ENCODE data around the gene PDIA3. TPM values are rescaled to one million over a fixed set of nuclear protein-coding genes. Genes with fewer than 3 reads are reported as not detected.
A peak's percentile ranks its signal among the peaks of the same experiment; 100 is the strongest.
"Not testable (repeated sequence)": the region's sequence is repeated elsewhere in the genome, so short reads cannot be mapped to it uniquely, and the experiment has no call there.

PDIA3 gene
- total RNA-seq, 1 experiment from 2014 or later = 498 TPM

DNA sequence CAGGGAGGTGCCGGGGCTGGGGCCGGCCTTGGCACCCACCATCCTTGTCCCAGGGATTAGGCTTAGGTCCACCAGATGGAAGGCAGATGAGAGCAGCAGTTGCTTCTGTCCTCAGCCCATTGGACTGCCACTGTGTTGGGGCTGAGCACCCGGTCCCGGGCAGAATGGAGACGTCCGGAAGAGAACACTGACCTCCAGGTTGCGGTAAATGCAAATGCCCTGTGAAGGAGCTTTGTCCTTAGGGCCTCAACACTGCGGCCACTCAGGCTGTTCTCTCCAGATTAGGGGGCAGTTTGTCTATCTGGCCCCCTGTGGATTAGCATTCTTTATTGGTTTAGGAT is 53.7 kb downstream of the PDIA3 start, which contains the start of gene SERINC4:
Gene SERINC4 (minus strand): TSS at position 276 of the 341 bp plus-strand sequence. CDS start 234 bp downstream, at position 42.
- in situ Hi-C loops (cut with HindIII; ENCODE audit: low pct_unique_long_range_greater_than_20kb, low sequenced_read_pairs) = no loop called here
- DNase-seq (ENCODE audit: low read depth, low spot score) = no peak

DNA sequence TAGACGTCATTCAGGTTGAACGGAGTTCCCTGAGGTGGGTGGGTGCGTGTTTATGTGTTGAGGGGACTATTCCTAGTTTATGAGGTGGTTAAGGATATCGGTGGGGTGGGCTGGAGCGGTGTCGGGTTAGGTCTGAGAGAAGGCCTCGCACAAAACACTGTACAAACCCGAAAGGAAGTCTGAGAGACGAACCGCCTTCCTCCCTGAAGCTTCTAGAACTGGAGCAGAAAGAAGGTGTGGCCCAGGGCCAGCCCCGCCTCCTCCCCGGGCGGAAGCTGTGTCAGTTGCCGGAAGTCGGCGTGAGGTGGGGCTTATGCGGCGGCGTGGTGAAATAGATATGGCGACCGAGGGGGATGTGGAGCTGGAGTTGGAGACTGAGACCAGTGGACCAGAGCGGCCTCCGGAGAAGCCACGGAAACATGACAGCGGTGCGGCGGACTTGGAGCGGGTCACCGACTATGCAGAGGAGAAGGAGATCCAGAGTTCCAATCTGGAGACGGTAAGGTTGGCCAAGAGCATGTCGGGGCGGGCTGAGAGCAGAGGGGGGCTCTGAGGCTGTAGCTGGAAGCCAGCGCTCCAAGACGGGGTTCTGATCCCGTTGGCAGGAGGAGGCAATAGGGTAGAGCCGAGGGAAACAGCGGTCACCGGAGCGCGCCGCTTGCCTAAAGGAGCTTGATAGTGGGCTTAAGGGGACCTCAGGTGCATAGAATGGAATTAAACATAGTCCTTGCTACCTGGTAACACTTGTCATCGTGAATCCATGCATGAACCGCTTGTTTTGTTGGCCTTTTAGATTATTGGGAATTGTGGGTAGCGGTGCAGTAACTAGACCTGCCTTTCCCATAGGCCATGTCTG is 54.3 kb downstream of the PDIA3 start, which contains the start of gene HYPK:
Gene HYPK (plus strand): TSS at position 314 of the 856 bp plus-strand sequence. CDS start 24 bp downstream, at position 338.
- in situ Hi-C loops (cut with HindIII; ENCODE audit: low pct_unique_long_range_greater_than_20kb, low sequenced_read_pairs) = no loop called here
- peak; percentile 85 for DNase-seq (ENCODE audit: low read depth, low spot score)

DNA sequence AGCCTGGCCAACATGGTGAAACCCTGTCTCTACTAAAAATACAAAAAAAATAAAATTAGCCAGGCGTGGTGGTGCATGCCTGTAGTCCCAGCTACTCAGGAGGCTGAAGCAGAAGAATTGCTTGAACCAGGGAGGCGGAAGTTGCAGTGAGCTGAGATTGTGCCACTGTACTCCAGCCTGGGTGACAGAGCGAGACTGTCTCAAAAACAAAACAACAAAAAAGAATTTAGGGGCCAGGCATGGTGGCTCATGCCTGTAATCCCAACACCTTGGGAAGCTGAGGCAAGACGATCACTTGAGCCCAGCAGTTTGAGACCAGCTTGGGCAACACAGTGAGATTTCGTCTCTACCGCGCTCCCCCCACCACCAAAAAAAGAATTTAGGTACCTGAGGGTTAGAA is 56.4 kb downstream of the PDIA3 start:
- in situ Hi-C loops (cut with HindIII; ENCODE audit: low pct_unique_long_range_greater_than_20kb, low sequenced_read_pairs); DNase-seq (ENCODE audit: low read depth, low spot score): not testable (repeated sequence)

DNA sequence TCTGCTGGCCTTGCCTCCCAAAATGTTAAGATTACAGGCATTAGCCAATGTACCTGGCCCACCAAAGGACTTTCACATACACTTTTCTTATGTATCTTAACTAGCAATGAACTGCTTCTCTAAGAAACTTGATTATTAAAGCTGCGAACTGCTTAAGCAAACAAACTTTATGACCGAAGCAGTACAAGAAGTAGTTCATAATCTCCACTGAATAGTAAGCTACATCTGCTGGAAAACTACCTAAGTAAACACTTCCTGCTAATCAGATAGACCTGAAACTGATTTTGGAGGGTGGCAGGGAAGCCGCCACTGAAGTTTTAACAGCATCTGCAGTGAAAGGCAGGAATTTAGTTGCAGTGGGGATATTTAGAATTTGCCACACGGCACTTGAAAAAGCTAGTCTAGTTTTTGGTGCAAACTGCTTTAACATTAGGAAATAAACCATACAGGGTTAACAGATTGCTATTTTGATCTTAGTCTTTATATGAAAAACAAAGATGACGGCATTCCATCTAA is 62.3 kb downstream of the PDIA3 start:
- no peak for DNase-seq (ENCODE audit: low read depth, low spot score)
- in situ Hi-C loops (cut with HindIII; ENCODE audit: low pct_unique_long_range_greater_than_20kb, low sequenced_read_pairs) = no loop called here

DNA sequence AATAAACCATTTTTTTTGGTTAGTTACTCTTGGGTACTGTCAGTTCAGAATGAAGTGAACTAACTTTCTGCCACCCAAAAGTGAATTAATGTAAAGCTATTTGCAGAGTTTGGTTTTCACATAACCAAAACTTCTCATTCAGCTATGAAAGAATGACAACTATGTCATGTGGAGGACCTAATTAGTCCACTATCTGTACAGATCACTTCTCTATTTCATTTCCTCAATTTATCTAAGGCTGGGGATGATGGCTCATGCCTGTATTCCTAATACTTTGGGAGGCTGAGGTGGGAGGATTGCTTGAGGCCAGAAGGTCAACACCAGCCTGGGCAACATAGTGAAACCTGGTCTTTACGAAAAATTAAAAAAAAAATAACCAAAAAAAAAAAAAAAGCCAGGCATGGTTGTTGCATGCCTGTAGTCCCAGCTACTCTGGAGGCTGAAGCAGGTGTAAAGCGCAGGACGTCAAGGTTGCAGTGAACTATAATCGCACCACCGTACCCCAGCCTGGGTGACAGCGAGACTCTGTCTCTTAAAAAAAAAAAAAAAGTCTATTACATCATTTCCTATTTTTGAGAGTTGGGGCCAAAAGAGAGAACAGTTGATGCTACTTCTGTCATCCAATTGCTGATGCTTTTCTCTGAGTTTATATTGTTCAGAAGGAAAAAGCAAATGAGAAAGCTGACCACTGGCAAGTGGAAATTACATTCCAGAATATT is 62.9 kb downstream of the PDIA3 start:
- no peak for DNase-seq (ENCODE audit: low read depth, low spot score)
- in situ Hi-C loops (cut with HindIII; ENCODE audit: low pct_unique_long_range_greater_than_20kb, low sequenced_read_pairs) = no loop called here

DNA sequence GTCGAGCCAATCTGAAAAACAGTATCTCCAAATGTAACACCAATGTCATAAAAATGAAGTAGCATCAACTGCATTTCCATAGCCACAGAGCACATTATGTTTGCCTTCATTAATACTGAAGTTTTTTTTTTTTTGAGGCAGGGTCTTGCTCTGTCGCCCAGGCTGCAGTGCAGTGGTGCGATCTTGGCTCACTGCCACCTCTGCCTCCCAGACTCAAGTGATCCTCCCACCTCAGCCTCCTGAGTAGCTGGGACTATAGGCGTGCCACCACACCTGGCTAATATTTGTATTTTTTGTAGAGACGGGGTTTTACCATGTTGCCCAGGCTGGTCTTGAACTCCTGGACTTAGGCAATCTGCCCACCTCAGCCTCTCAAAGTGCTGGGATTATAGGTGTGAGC is 68.8 kb downstream of the PDIA3 start:
- DNase-seq (ENCODE audit: low read depth, low spot score); in situ Hi-C loops (cut with HindIII; ENCODE audit: low pct_unique_long_range_greater_than_20kb, low sequenced_read_pairs): not testable (repeated sequence)

DNA sequence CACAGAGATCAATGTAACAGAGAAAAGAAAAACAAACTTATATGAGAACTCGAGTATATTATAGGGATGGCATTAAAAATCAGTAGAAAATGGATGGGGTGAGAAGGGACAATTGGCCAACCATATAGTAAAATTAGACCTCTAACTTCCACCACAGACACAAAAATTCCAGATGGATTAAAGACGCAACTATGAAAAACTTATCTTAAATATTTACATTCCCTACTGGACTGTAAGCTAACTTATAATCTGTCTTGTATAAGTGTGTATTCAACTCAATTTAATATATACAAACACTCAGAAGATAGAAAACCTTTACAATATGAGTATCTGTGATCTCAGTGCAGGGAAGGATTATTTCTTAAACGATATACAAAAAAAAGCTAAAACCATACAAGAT is 75.3 kb downstream of the PDIA3 start:
- in situ Hi-C loops (cut with HindIII; ENCODE audit: low pct_unique_long_range_greater_than_20kb, low sequenced_read_pairs) = no loop called here
- no peak for DNase-seq (ENCODE audit: low read depth, low spot score)

Small RNAs within 50 kb of the gene (small RNA-seq; reads per million reads assigned to genes)
- 0 reads per million in 2 experiments for gene MIR1282
- gene RNU6-353P = 0 reads per million in 2 experiments
- gene RNU6-354P = 0 reads per million in 2 experiments

Other genes starting within 250 kb of the PDIA3 start
- gene MAP1A, start 228.8 kb upstream of the PDIA3 start, total RNA-seq (2014; rRNA removed; shearing (Covaris generic)) = 0.87 and 0.90 TPM in 2 replicates
- 13.7 and 14.8 TPM in 2 replicates for gene PPIP5K1, start 156.2 kb upstream of the PDIA3 start, total RNA-seq (2014; rRNA removed; shearing (Covaris generic))
- gene CKMT1B, start 152.4 kb upstream of the PDIA3 start, total RNA-seq (2014; rRNA removed; shearing (Covaris generic)) = 55.2 and 55.6 TPM in 2 replicates
- gene STRC, start 127.6 kb upstream of the PDIA3 start, total RNA-seq (2014; rRNA removed; shearing (Covaris generic)) = 0.08 and 0.27 TPM in 2 replicates
- 0.50 and 0.53 TPM in 2 replicates for gene CATSPER2, start 97.6 kb upstream of the PDIA3 start, total RNA-seq (2014; rRNA removed; shearing (Covaris generic))
- gene CKMT1A, start 52.6 kb upstream of the PDIA3 start, total RNA-seq (2014; rRNA removed; shearing (Covaris generic)) = 18.5 and 25.8 TPM in 2 replicates
- gene ELL3, start 30.5 kb downstream of the PDIA3 start, total RNA-seq (2014; rRNA removed; shearing (Covaris generic)) = 0.61 and 0.69 TPM in 2 replicates
- 630 and 662 TPM in 2 replicates for gene SERF2, start 45.9 kb downstream of the PDIA3 start, total RNA-seq (2014; rRNA removed; shearing (Covaris generic))
- gene SERINC4, start 53.8 kb downstream of the PDIA3 start, total RNA-seq (2014; rRNA removed; shearing (Covaris generic)) = not detected in 2 replicates
- gene HYPK, start 54.2 kb downstream of the PDIA3 start, total RNA-seq (2014; rRNA removed; shearing (Covaris generic)) = 4.3 and 4.8 TPM in 2 replicates
- gene MFAP1, start 78.3 kb downstream of the PDIA3 start, total RNA-seq (2014; rRNA removed; shearing (Covaris generic)) = 27.6 and 28.8 TPM in 2 replicates
- 18.0 and 18.7 TPM in 2 replicates for gene WDR76, start 80.6 kb downstream of the PDIA3 start, total RNA-seq (2014; rRNA removed; shearing (Covaris generic))